Neural progenitor cell (in vitro differentiated cells): ENCODE data around the gene LAG3. TPM values are rescaled to one million over a fixed set of nuclear protein-coding genes. Genes with fewer than 3 reads are reported as not detected.

Experiments
- DNase-seq: peaks from one replicate; pipeline ENCODE4 v3.0.0-alpha.2; 2016; ENCODE audit warnings: low spot score
- H2AFZ ChIP-seq: fragments of 200-600 bp; sonication (generic); replicated peaks from 2 replicates; pipeline ENCODE4 v1.6.1; 2016; ENCODE audit warnings: antibody characterized with exemption
- H3F3A ChIP-seq: fragments of 200-600 bp; sonication (generic); 2 replicates; pipeline ENCODE4 v1.6.1; 2016; ENCODE audit warnings: antibody characterized with exemption, low read depth
- H3K27ac ChIP-seq: fragments of 200-600 bp; sonication (generic); 2 replicates; pipeline ENCODE4 v1.5.1; 2016; ENCODE audit warnings: mild to moderate bottlenecking
- H3K27me3 ChIP-seq: fragments of 200-600 bp; sonication (generic); 2 replicates; pipeline ENCODE4 v1.6.1; 2016; ENCODE audit warnings: mild to moderate bottlenecking, moderate library complexity
- H3K36me3 ChIP-seq: fragments of 200-600 bp; sonication (generic); 2 replicates; pipeline ENCODE4 v1.5.1; 2016
- H3K4me1 ChIP-seq: fragments of 200-600 bp; sonication (generic); 2 replicates; pipeline ENCODE4 v1.6.1; 2016; ENCODE audit warnings: mixed run types
- H3K4me2 ChIP-seq: fragments of 200-600 bp; sonication (generic); 2 replicates; pipeline ENCODE4 v1.6.1; 2016
- H3K4me3 ChIP-seq: fragments of 200-600 bp; sonication (generic); 2 replicates; pipeline ENCODE4 v1.5.1; 2016
- H3K79me2 ChIP-seq: fragments of 200-600 bp; sonication (generic); 2 replicates; pipeline ENCODE4 v1.6.1; 2016; ENCODE audit warnings: low read depth
- H3K9ac ChIP-seq: fragments of 200-600 bp; sonication (generic); 2 replicates; pipeline ENCODE4 v1.6.1; 2016
- H3K9me3 ChIP-seq: fragments of 200-600 bp; sonication (generic); 2 replicates; pipeline ENCODE4 v1.5.1; 2016; ENCODE audit warnings: low read depth
- H4K20me1 ChIP-seq: fragments of 200-600 bp; sonication (generic); 2 replicates; pipeline ENCODE4 v1.6.1; 2016; ENCODE audit warnings: low read depth
- H3K27ac Mint-ChIP-seq: 3 replicates; pipeline ENCODE4 v1.8.0; 2021; ENCODE audit warnings: mixed read lengths
- H3K27me3 Mint-ChIP-seq: 2 replicates; pipeline ENCODE4 v1.8.0; 2022; ENCODE audit warnings: low read depth, mild to moderate bottlenecking, inconsistent platforms, moderate library complexity, mixed read lengths; ENCODE audit not compliant: insufficient read depth
- H3K36me3 Mint-ChIP-seq: 3 replicates; pipeline ENCODE4 v1.8.0; 2021; ENCODE audit warnings: mixed read lengths
- H3K4me1 Mint-ChIP-seq: 3 replicates; pipeline ENCODE4 v1.8.0; 2021; ENCODE audit warnings: mixed read lengths
- H3K4me3 Mint-ChIP-seq: 3 replicates; pipeline ENCODE4 v1.8.0; 2021; ENCODE audit warnings: mild to moderate bottlenecking, moderate library complexity, mixed read lengths
- H3K9me3 Mint-ChIP-seq: 3 replicates; pipeline ENCODE4 v1.8.0; 2020; ENCODE audit warnings: mixed read lengths
- EZH2 ChIP-seq: fragments of 200-600 bp; sonication (generic); IDR thresholded peaks from 2 replicates; pipeline ENCODE4 v1.6.1; 2017; ENCODE audit warnings: antibody characterized with exemption, mild to moderate bottlenecking, moderate library complexity
- EZH2phosphoT487 ChIP-seq: fragments of 200-600 bp; sonication (generic); IDR thresholded peaks from 2 replicates; pipeline ENCODE4 v1.6.1; 2017; ENCODE audit warnings: antibody characterized with exemption
- total RNA-seq: library from RNA; depleted of rRNA; stranded (reverse); fragments of >200 nt; gene quantifications from 2 replicates; pipeline ENCODE4 v1.2.3, GENCODE V29; 2015; ENCODE audit warnings: low replicate concordance
- TF ChIP-seq, protein P1 (sequence below): fragments of 200-600 bp; sonication (generic); IDR thresholded peaks from 2 replicates; pipeline ENCODE4 v1.5.1; 2017; ENCODE audit warnings: antibody characterized with exemption, mild to moderate bottlenecking

The LAG3 gene
- total RNA-seq, 1 donor from 2014 or later: 0.45 TPM

DNA sequence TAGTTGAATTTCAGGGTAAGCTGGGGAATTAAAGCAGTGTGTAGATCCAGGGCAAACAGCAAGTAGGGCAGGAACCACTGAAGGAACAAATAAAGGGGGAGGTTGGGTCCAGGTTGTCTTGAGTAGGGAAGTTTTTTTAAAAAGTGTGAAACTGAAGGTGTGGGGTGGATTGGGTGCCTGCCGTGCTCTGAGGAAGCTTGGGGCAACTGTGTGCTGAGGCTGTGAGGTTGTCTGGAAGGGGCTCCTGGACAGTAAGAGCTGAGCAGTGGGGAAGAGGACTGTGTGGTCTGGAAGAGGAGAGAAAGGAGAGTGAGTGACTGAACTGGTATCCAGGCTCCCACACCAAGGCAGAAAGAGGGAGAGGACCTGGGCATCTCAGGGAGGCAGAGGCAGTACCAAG, 38.4 kb downstream of the LAG3 start:
- no peak for DNase-seq
- no peak overlapping the region for H3K4me3 ChIP-seq
- H3K36me3 ChIP-seq: no peaks in the 10 kb centered on the region
- no peak overlapping the region for H3K27ac ChIP-seq
- TF ChIP-seq EZH2 (no peak), EZH2phosphoT487 (no peak)
- TF ChIP-seq, protein P1, sequence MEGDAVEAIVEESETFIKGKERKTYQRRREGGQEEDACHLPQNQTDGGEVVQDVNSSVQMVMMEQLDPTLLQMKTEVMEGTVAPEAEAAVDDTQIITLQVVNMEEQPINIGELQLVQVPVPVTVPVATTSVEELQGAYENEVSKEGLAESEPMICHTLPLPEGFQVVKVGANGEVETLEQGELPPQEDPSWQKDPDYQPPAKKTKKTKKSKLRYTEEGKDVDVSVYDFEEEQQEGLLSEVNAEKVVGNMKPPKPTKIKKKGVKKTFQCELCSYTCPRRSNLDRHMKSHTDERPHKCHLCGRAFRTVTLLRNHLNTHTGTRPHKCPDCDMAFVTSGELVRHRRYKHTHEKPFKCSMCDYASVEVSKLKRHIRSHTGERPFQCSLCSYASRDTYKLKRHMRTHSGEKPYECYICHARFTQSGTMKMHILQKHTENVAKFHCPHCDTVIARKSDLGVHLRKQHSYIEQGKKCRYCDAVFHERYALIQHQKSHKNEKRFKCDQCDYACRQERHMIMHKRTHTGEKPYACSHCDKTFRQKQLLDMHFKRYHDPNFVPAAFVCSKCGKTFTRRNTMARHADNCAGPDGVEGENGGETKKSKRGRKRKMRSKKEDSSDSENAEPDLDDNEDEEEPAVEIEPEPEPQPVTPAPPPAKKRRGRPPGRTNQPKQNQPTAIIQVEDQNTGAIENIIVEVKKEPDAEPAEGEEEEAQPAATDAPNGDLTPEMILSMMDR: no peak
- H3K4me2 ChIP-seq: no peak overlapping the region
- H3K27me3 ChIP-seq: no peaks in the 10 kb centered on the region
- peak overlapping the region; percentile 51 for H3K27ac Mint-ChIP-seq
- peak overlapping the region; percentile 20 for H2AFZ ChIP-seq
- peaks cover 5% of the 10 kb centered on the region for H3K27me3 Mint-ChIP-seq
- H3K4me3 Mint-ChIP-seq: no peak overlapping the region
- no peak overlapping the region for H3K9ac ChIP-seq
- no peaks in the 10 kb centered on the region for H3K9me3 Mint-ChIP-seq
- peaks cover 6% of the 10 kb centered on the region for H3F3A ChIP-seq
- H3K4me1 Mint-ChIP-seq: peaks cover 18% of the 10 kb centered on the region
- no peaks in the 10 kb centered on the region for H3K36me3 Mint-ChIP-seq
- peaks cover 11% of the 10 kb centered on the region for H3K4me1 ChIP-seq
- no peaks in the 10 kb centered on the region for H3K79me2 ChIP-seq
- no peaks in the 10 kb centered on the region for H4K20me1 ChIP-seq
- H3K9me3 ChIP-seq: no peaks in the 10 kb centered on the region

DNA sequence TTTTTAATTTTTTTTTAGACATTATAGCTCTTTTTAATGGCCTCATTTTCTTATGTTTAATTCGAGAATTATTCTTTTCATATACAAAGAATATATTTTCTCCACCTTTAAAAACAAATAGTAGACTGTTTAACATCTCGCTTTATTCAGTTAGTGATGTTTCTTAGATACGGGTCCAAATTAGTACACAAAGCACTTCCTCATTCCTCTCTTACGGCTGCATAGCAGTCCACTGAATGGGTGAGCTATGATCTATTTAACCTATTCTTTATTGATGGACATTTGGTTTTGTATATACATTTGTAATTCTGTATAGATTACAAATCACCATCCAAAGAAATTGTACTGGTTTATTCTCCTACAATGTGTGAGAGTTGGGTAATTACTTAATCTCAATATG, 41.0 kb downstream of the LAG3 start:
- Mint-ChIP-seq H3K9me3 (no peaks in the 10 kb centered on the region), H3K27me3 (peaks cover 7% of the 10 kb centered on the region), H3K4me3 (no peak overlapping the region), H3K27ac (no peak overlapping the region), H3K36me3 (no peaks in the 10 kb centered on the region), H3K4me1 (peaks cover 31% of the 10 kb centered on the region)
- H3K27ac ChIP-seq: no peak overlapping the region
- H3K4me1 ChIP-seq: peaks cover 16% of the 10 kb centered on the region
- no peaks in the 10 kb centered on the region for H4K20me1 ChIP-seq
- H3K27me3 ChIP-seq: no peaks in the 10 kb centered on the region
- no peak for DNase-seq
- TF ChIP-seq, protein P1: no peak
- TF ChIP-seq EZH2phosphoT487 (no peak), EZH2 (no peak)
- no peak overlapping the region for H3K4me2 ChIP-seq
- H3K9me3 ChIP-seq: no peaks in the 10 kb centered on the region
- peaks cover 14% of the 10 kb centered on the region for H3F3A ChIP-seq
- H3K79me2 ChIP-seq: no peaks in the 10 kb centered on the region
- H3K36me3 ChIP-seq: no peaks in the 10 kb centered on the region
- H2AFZ ChIP-seq: no peak overlapping the region
- H3K9ac ChIP-seq: no peak overlapping the region
- no peak overlapping the region for H3K4me3 ChIP-seq

- no peak overlapping the region for H2AFZ ChIP-seq
- Mint-ChIP-seq H3K9me3 (no peaks in the 10 kb centered on the region), H3K27ac (no peak overlapping the region), H3K4me1 (peaks cover 43% of the 10 kb centered on the region), H3K4me3 (peak overlapping the region; percentile 67), H3K36me3 (no peaks in the 10 kb centered on the region), H3K27me3 (peaks cover 12% of the 10 kb centered on the region)
- H4K20me1 ChIP-seq: no peaks in the 10 kb centered on the region
- no peaks in the 10 kb centered on the region for H3K79me2 ChIP-seq
- no peaks in the 10 kb centered on the region for H3K27me3 ChIP-seq
- no peak for DNase-seq
- peaks cover 34% of the 10 kb centered on the region for H3F3A ChIP-seq
- H3K4me3 ChIP-seq: no peak overlapping the region
- H3K4me2 ChIP-seq: no peak overlapping the region
- H3K4me1 ChIP-seq: peaks cover 34% of the 10 kb centered on the region
- no peak overlapping the region for H3K9ac ChIP-seq
- H3K27ac ChIP-seq: no peak overlapping the region
- no peaks in the 10 kb centered on the region for H3K9me3 ChIP-seq
- no peaks in the 10 kb centered on the region for H3K36me3 ChIP-seq
- TF ChIP-seq EZH2phosphoT487 (no peak), EZH2 (no peak)
- TF ChIP-seq, protein P1: no peak
These were observed 44.3 kb downstream of the LAG3 start for GRCh38 chr12:6816598-6816997.
